IMR-90 (cell line): Measurements from ENCODE around the gene PLCB4. TPM values are rescaled to one million over a fixed set of nuclear protein-coding genes. Genes with fewer than 3 reads are reported as not detected.

Experiments
- ATAC-seq: fragments of 200-7000 bp; cut with Tn5 transposase; 2 replicates; pipeline ENCODE4 v1.9.1; 2020; ENCODE audit warnings: low read depth, mild to moderate bottlenecking, moderate library complexity
- BruUV-seq: library from RNA; stranded (reverse); fragments of 400-500 nt; replicated peaks from 2 replicates; lab custom pipeline; 2021; lab: Mats Ljungman, UMichigan
- CTCF ChIA-PET: fragments of 300-600 bp; formaldehyde crosslinking; extraction: SDS; loops from one replicate; lab custom pipeline; 2021; ENCODE audit warnings: antibody characterized with exemption; lab: Yijun Ruan, JAX
- POLR2A ChIA-PET: fragments of 300-600 bp; sonication (Branson Sonifier 250); formaldehyde crosslinking; loops from one replicate; lab custom pipeline; 2022; ENCODE audit warnings: antibody characterized with exemption; ENCODE audit not compliant: unreplicated experiment; lab: Charles Lee
- DNase-seq: peaks from one replicate; pipeline ENCODE4 v3.0.0; 2013
- H2AFZ ChIP-seq: replicated peaks from 2 replicates; pipeline ENCODE3; 2013; ENCODE audit warnings: low read length, mild to moderate bottlenecking; ENCODE audit not compliant: poor library complexity
- H2AK5ac ChIP-seq: 2 replicates; pipeline ENCODE4 v1.6.1; 2013; ENCODE audit warnings: low read depth, low read length, inconsistent platforms
- H2AK9ac ChIP-seq: replicated peaks from 2 replicates; pipeline ENCODE3; 2013; ENCODE audit warnings: mild to moderate bottlenecking, low read depth, low read length, moderate library complexity; ENCODE audit not compliant: poor library complexity
- H2BK120ac ChIP-seq: 2 replicates; pipeline ENCODE4 v1.6.1; 2013; ENCODE audit warnings: low read depth, low read length, inconsistent platforms
- H2BK15ac ChIP-seq: 3 replicates; pipeline ENCODE4 v1.6.1; 2013; ENCODE audit warnings: low read depth, low read length, inconsistent platforms
- H2BK20ac ChIP-seq: 2 replicates; pipeline ENCODE4 v1.6.1; 2013; ENCODE audit warnings: low read depth, mild to moderate bottlenecking, inconsistent platforms, low read length, moderate library complexity
- H2BK5ac ChIP-seq: 2 replicates; pipeline ENCODE4 v1.6.1; 2013; ENCODE audit warnings: mild to moderate bottlenecking, low read depth, low read length, inconsistent platforms; ENCODE audit not compliant: poor library complexity, severe bottlenecking
- H3K14ac ChIP-seq: replicated peaks from 2 replicates; pipeline ENCODE4 v1.6.1; 2013; ENCODE audit warnings: low read depth, low read length, inconsistent platforms
- H3K18ac ChIP-seq: 2 replicates; pipeline ENCODE4 v1.6.1; 2013; ENCODE audit warnings: low read depth, low read length, control low read depth
- H3K23ac ChIP-seq: 2 replicates; pipeline ENCODE4 v1.6.1; 2013; ENCODE audit warnings: low read depth, low read length, inconsistent platforms
- H3K27ac ChIP-seq: 2 replicates; pipeline ENCODE4 v1.5.1; 2013; ENCODE audit warnings: mild to moderate bottlenecking, control low read depth, low read length; ENCODE audit not compliant: insufficient read depth
- H3K27me3 ChIP-seq: 2 replicates; pipeline ENCODE4 v1.6.1; 2013; ENCODE audit warnings: low read length; ENCODE audit not compliant: control insufficient read depth, insufficient read depth
- H3K36me3 ChIP-seq: 2 replicates; pipeline ENCODE4 v1.6.1; 2013; ENCODE audit warnings: low read length, mixed read lengths; ENCODE audit not compliant: control insufficient read depth, insufficient read depth
- H3K4ac ChIP-seq: 2 replicates; pipeline ENCODE4 v1.6.1; 2013; ENCODE audit warnings: low read depth, low read length, inconsistent platforms
- H3K4me1 ChIP-seq: 2 replicates; pipeline ENCODE4 v1.6.1; 2013; ENCODE audit warnings: low read length, mixed read lengths; ENCODE audit not compliant: control insufficient read depth, insufficient read depth
- H3K4me2 ChIP-seq: 2 replicates; pipeline ENCODE4 v1.6.1; 2013; ENCODE audit warnings: low read depth, mild to moderate bottlenecking, control low read depth, low read length, moderate library complexity
- H3K4me3 ChIP-seq: 2 replicates; pipeline ENCODE4 v1.5.1; 2013; ENCODE audit warnings: low read depth, mild to moderate bottlenecking, control low read depth, low read length, moderate library complexity; ENCODE audit not compliant: insufficient read depth
- H3K56ac ChIP-seq: 2 replicates; pipeline ENCODE4 v1.6.1; 2013; ENCODE audit warnings: low read length, inconsistent platforms; ENCODE audit not compliant: insufficient read depth; ENCODE audit errors: extremely low read depth
- H3K79me1 ChIP-seq, 2 experiments: 2 replicates each; pipeline ENCODE4 v1.6.1; 2013; ENCODE audit warnings: low read length in 2 of 2, inconsistent platforms in 1 of 2, low read depth in 1 of 2
- H3K9ac ChIP-seq: 2 replicates; pipeline ENCODE4 v1.6.1; 2013; ENCODE audit warnings: low read depth, low read length, control low read depth
- H3K9me1 ChIP-seq: 2 replicates; pipeline ENCODE4 v1.6.1; 2013; ENCODE audit warnings: low read length, inconsistent platforms; ENCODE audit not compliant: insufficient read depth
- H3K9me3 ChIP-seq: 2 replicates; pipeline ENCODE4 v1.6.1; 2013; ENCODE audit warnings: low read length; ENCODE audit not compliant: control insufficient read depth, insufficient read depth
- H4K20me1 ChIP-seq: 2 replicates; pipeline ENCODE4 v1.6.1; 2013; ENCODE audit warnings: low read length, inconsistent platforms; ENCODE audit not compliant: insufficient read depth
- H4K5ac ChIP-seq: 2 replicates; pipeline ENCODE4 v1.6.1; 2013; ENCODE audit warnings: mild to moderate bottlenecking, low read depth, low read length, control low read depth
- H4K8ac ChIP-seq, 2 experiments: 2 replicates each; pipeline ENCODE4 v1.6.1; 2013; ENCODE audit warnings: low read depth in 2 of 2, low read length in 2 of 2, control low read depth in 1 of 2, inconsistent platforms in 1 of 2
- H4K91ac ChIP-seq: 2 replicates; pipeline ENCODE4 v1.6.1; 2013; ENCODE audit warnings: low read depth, low read length, inconsistent platforms; ENCODE audit not compliant: insufficient read depth
- SMC3 ChIP-seq: fragments of 150-350 bp; IDR thresholded peaks from 2 replicates; pipeline ENCODE4 v1.6.1; 2016; ENCODE audit warnings: low read depth, mild to moderate bottlenecking, antibody characterized with exemption, low read length, moderate library complexity
- WGBS, 2 experiments: methylation state at CpG; one replicate each; pipeline versions ENCODE4 v1.1.5 to v1.1.7; 2013; ENCODE audit warnings: missing lambda C conversion rate in 2 of 2; ENCODE audit not compliant: insufficient read length in 1 of 2; ENCODE audit errors: extremely low coverage in 2 of 2; 5-methylcytosine and 5-hydroxymethylcytosine counted together
- dilution Hi-C: fragments of 300-500 bp; cut with HindIII; formaldehyde crosslinking; loops from one replicate; pipeline ENCODE4 v1.14.3; 2018; ENCODE audit warnings: low sequenced_read_pairs; ENCODE audit not compliant: unreplicated experiment
- in situ Hi-C: fragments of 300-500 bp; cut with MboI; formaldehyde crosslinking; loops from 3 replicates; pipeline ENCODE4 v1.14.3; 2019; ENCODE audit warnings: low sequenced_read_pairs, inconsistent platforms, mixed read lengths
- intact Hi-C: fragments of 100-400 bp; cut with micrococcal nuclease; formaldehyde crosslinking; loops from 2 replicates; pipeline ENCODE4 v1.10.0; 2022
- polyA plus RNA-seq, 3 experiments: library from polyadenylated mRNA; depleted of rRNA; stranded (reverse); fragments of >200 nt; gene quantifications; 2 replicates each; pipeline ENCODE4 v1.2.3, GENCODE V29; 2012; ENCODE audit warnings: low replicate concordance in 1 of 3
- total RNA-seq: library from RNA; depleted of rRNA; stranded (reverse); fragments of >200 nt; gene quantifications from 2 replicates; pipeline ENCODE4 v1.2.3, GENCODE V29; 2012

The PLCB4 gene
- total and polyA plus RNA-seq, 2 of the 4 experiments (the other 2 are of a cell fraction), result 12.5 to 24.0 TPM

- H3K56ac ChIP-seq, result peak overlapping the region; percentile 7; the same call in 1 of the 2 replicates
- no peak overlapping the region for H3K4me3 ChIP-seq
- peak overlapping the region; percentile 15; the same call in 1 of the 3 replicates for H2BK15ac ChIP-seq
- no peak overlapping the region for H3K9ac ChIP-seq
- no TSS peak for BruUV-seq
- no peaks in the 10 kb centered on the region; the same call in none of the 2 replicates for H3K36me3 ChIP-seq
- peak overlapping the region; percentile 29; the same call in 1 of the 2 replicates for H3K14ac ChIP-seq
- no peak overlapping the region for H4K5ac ChIP-seq
- no peak overlapping the region for H2AFZ ChIP-seq
- H4K8ac ChIP-seq, result peak overlapping the region in 1 of 2 experiments; percentile 48; a peak in 1 of 4 replicates
- no peak overlapping the region for H3K27ac ChIP-seq
- intact Hi-C loops, result no loop called here
- peak overlapping the region; percentile 50; the same call in 1 of the 2 replicates for H4K91ac ChIP-seq
- 87% methylated on average over 2 of the region's 2 CpGs; no CpG with 5 or more reads in 1 of the 2 experiments for WGBS, 2 experiments
- no peak overlapping the region for H2AK9ac ChIP-seq
- DNase-seq (peak; percentile 41), ATAC-seq (peak; percentile 71)
- POLR2A ChIA-PET, result no interaction called here
- dilution Hi-C loops, result no loop called here
- H3K79me1 ChIP-seq, result peaks cover 9 to 60% of the 10 kb centered on the region in 2 experiments; a peak in 3 of 4 replicates
- H4K20me1 ChIP-seq, result peaks cover 2% of the 10 kb centered on the region; the same call in 1 of the 2 replicates
- no peak overlapping the region for H3K18ac ChIP-seq
- H3K9me1 ChIP-seq, result peaks cover 28% of the 10 kb centered on the region
- CTCF ChIA-PET, result no interaction called here
- in situ Hi-C loops, result no loop called here
- no peaks in the 10 kb centered on the region for H3K9me3 ChIP-seq
- H3K27me3 ChIP-seq, result no peaks in the 10 kb centered on the region
- no peak overlapping the region for H3K4me2 ChIP-seq
- peaks cover 19% of the 10 kb centered on the region for H3K4me1 ChIP-seq
- H2BK5ac ChIP-seq, result no peak overlapping the region
- no peak overlapping the region for H2AK5ac ChIP-seq
- peak overlapping the region; percentile 65; the same call in 1 of the 2 replicates for H3K4ac ChIP-seq
- no peak overlapping the region for H3K23ac ChIP-seq
- TF ChIP-seq SMC3, result no peak
- H2BK120ac ChIP-seq, result peak overlapping the region; percentile 80
- H2BK20ac ChIP-seq, result peak overlapping the region; percentile 72
These were observed 279.9 kb downstream of the PLCB4 start for GRCh38 chr20:9348747-9349146.
